Upper lobe of left lung (tissue), 6 donors: ENCODE data around the gene GADD45GIP1. TPM values are rescaled to one million over a fixed set of nuclear protein-coding genes. Genes with fewer than 3 reads are reported as not detected.
"Not testable (repeated sequence)": the region's sequence is repeated elsewhere in the genome, so short reads cannot be mapped to it uniquely, and the experiment has no call there.

Source experiments
- ATAC-seq, 2 donors: fragments of 200-7000 bp; cut with Tn5 transposase; one replicate each; pipeline ENCODE4 v1.9.1; 2022; ENCODE audit warnings: mild to moderate bottlenecking in 2 of 2, moderate library complexity in 2 of 2; ENCODE audit not compliant: low FRiP score in 2 of 2
- DNase-seq, 2 donors: peaks; one replicate each; pipeline ENCODE4 v3.0.0-alpha.2; 2019 to 2020
- H3K27ac ChIP-seq, 4 donors: fragments of 200-600 bp; sonication (generic); one replicate each; pipeline ENCODE4 v1.5.1; 2016 to 2019
- H3K27me3 ChIP-seq, 4 donors: fragments of 200-600 bp; sonication (generic); one replicate each; pipeline ENCODE4 v1.5.1; 2017 to 2019
- H3K36me3 ChIP-seq, 4 donors: fragments of 200-600 bp; sonication (generic); one replicate each; pipeline ENCODE4 v1.5.1; 2016 to 2019
- H3K4me1 ChIP-seq, 4 donors: fragments of 200-600 bp; sonication (generic); one replicate each; pipeline ENCODE4 v1.5.1; 2018 to 2019
- H3K4me3 ChIP-seq, 4 donors: fragments of 200-600 bp; sonication (generic); one replicate each; pipeline ENCODE4 v1.5.1; 2017 to 2019; ENCODE audit warnings: mild to moderate bottlenecking in 2 of 4, moderate library complexity in 1 of 4
- H3K9me3 ChIP-seq, 4 donors: fragments of 200-600 bp; sonication (generic); one replicate each; pipeline ENCODE4 v1.5.1; 2018 to 2019
- CTCF ChIP-seq, 6 experiments: fragments of 450-650 bp in 4 of 6; fragments of 200-600 bp in 2 of 6; sonication (generic) in 2 of 6; IDR thresholded peaks; one replicate each; pipeline ENCODE4 v1.5.1; 2016 to 2019; ENCODE audit warnings: antibody characterized with exemption in 6 of 6
- EP300 ChIP-seq, 4 donors: sonication (generic); formaldehyde crosslinking; IDR thresholded peaks; one replicate each; pipeline ENCODE4 v1.5.1; 2017; ENCODE audit warnings: antibody characterized with exemption in 4 of 4, control low read depth in 2 of 4
- POLR2A ChIP-seq, 4 donors: fragments of 450-650 bp; IDR thresholded peaks; one replicate each; pipeline ENCODE4 v1.5.1; 2016 to 2017; ENCODE audit warnings: antibody characterized with exemption in 4 of 4, mild to moderate bottlenecking in 2 of 4
- POLR2AphosphoS5 ChIP-seq, 2 donors: sonication (generic); formaldehyde crosslinking; IDR thresholded peaks; one replicate each; pipeline ENCODE4 v1.5.1; 2017; ENCODE audit warnings: antibody characterized with exemption in 2 of 2
- WGBS, 2 donors: methylation state at CpG; one replicate each; pipeline ENCODE4 v1.1.5; 2017 to 2018; 5-methylcytosine and 5-hydroxymethylcytosine counted together
- total RNA-seq, 6 donors: library from RNA; depleted of rRNA in 4 of 6; stranded (reverse); fragments of >200 nt in 4 of 6; gene quantifications; one replicate each; pipeline versions ENCODE4 v1.1.0 to v1.2.1, GENCODE V29; 2016 to 2021
- donor health status: DM: no; HTN: no; CAD: no; lungs with moderate emphysema.
- donor health status: DM: no; HTN: yes; CAD: no; lungs with severe emphysema.

Gene GADD45GIP1
- total RNA-seq, 6 donors from 2014 or later = 15.3 to 43.8 (median 26.6) TPM

DNA sequence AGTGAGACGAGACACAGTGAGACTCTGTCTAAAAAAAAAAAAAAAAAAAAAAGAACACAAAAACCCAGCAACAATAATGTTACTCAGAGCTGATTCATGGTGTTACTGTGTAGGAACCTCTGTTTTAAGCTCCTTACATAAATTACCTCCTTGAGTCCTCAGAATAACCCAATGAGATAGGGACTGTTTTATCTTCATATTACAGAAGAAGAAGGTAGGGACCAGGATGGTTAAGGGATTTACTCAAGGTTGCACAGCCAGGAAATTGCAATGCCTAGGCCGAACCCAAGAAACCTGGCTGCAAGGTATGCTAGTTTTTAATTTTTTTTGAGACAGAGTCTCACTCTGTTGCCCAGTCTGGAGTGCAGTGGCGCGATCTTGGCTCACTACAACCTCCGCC is 10.9 kb upstream of the GADD45GIP1 start:
- WGBS, 2 donors = 89 to 94% methylated on average over 5 of the region's 5 CpGs
- H3K27me3 ChIP-seq = no peaks in the 10 kb centered on the region
- ATAC-seq = no peak
- TF ChIP-seq POLR2AphosphoS5 (IDR thresholded peaks at IDR 0.05) (no peak), EP300 (IDR thresholded peaks at IDR 0.05) (no peak), CTCF (IDR thresholded peaks at IDR 0.05) (no peak), POLR2A (IDR thresholded peaks at IDR 0.05) (no peak)
- no peak overlapping the region for H3K4me3 ChIP-seq
- no peaks in the 10 kb centered on the region for H3K9me3 ChIP-seq
- H3K36me3 ChIP-seq = no peaks in the 10 kb centered on the region
- no peak for DNase-seq
- no peak overlapping the region for H3K27ac ChIP-seq
- H3K4me1 ChIP-seq = peaks cover 3 to 11% (median 8%) of the 10 kb centered on the region in 4 donors

DNA sequence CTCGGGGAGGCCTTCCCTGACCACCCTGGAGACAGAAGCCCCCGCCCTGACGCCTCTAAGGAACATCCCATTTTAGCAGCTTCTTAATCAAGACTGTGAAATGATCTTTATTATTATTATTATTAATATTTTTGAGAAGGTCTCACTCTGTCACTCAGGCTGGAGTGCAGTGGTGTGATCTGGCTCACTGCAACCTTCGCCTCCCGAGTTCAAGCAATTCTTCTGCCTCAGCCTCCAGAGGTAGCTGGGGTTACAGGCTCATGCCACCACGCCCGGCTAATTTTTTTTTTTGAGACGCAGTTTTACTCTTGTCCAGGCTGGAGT is 8.8 kb upstream of the GADD45GIP1 start:
- 47 to 49% methylated on average over 8 of the region's 8 CpGs for WGBS, 2 donors
- no peaks in the 10 kb centered on the region for H3K27me3 ChIP-seq
- no peaks in the 10 kb centered on the region for H3K9me3 ChIP-seq
- peak overlapping the region; percentile 17 to 81 (median 64) for H3K27ac ChIP-seq
- ATAC-seq = no peak
- peaks cover 3 to 11% (median 8%) of the 10 kb centered on the region in 4 donors for H3K4me1 ChIP-seq
- no peaks in the 10 kb centered on the region for H3K36me3 ChIP-seq
- H3K4me3 ChIP-seq = peak overlapping the region in 3 of 4 donors; percentile 45 to 59 (median 59)
- DNase-seq = no peak
- TF ChIP-seq POLR2A (IDR thresholded peaks at IDR 0.05) (no peak), EP300 (IDR thresholded peaks at IDR 0.05) (no peak), POLR2AphosphoS5 (IDR thresholded peaks at IDR 0.05) (no peak), CTCF (IDR thresholded peaks at IDR 0.05) (no peak)

DNA sequence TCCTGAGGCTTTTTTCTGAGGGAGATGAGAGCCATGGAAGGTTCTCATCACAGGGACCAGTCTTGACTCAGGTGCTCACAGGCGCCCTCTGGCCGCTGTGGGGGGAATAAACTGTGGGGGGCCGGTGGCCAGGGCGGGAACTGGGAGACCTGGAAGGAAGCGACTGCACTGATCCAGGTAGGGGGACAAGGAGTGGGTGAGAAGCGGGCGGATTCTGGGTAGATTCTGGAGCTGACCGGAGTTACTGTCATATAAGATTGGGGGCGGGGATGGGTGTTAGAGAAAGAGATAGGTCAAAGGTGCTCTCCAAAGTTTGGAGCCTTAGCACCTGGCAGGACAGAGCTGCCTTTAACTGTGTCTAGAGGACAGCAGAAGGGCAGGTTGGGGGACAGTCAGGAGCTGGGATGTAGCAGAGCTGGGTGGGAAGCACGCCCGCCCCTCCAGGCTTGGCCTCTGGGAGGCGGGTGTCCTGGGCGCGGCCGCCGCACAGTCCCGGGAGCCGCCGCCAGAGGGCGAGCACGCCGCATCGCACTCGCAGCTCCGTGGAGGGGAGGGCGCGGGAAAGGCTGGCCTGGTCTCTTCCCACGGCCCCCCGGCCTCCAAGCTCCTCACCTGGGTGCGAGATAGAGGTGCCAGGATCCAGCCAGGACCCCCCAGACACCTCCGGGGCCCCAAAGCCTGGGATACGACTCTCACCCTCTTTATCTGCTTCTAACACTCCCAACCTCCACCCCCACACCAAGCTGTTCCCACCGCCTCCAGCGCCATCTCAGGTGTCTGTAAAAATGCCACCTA is 8.2 kb upstream of the GADD45GIP1 start:
- TF ChIP-seq POLR2AphosphoS5 (IDR thresholded peaks at IDR 0.05) (no peak), CTCF (IDR thresholded peaks at IDR 0.05) (peak; percentile 95 to 99 (median 98)), POLR2A (IDR thresholded peaks at IDR 0.05) (peak in 1 of 4 donors; percentile 29), EP300 (IDR thresholded peaks at IDR 0.05) (no peak)
- peak overlapping the region; percentile 36 to 59 (median 52) for H3K4me3 ChIP-seq
- no peaks in the 10 kb centered on the region for H3K36me3 ChIP-seq
- H3K27me3 ChIP-seq = no peaks in the 10 kb centered on the region
- H3K27ac ChIP-seq = peak overlapping the region; percentile 17 to 81 (median 64)
- peak; percentile 96 to 99 for ATAC-seq
- H3K4me1 ChIP-seq = peaks cover 3 to 11% (median 8%) of the 10 kb centered on the region in 4 donors
- WGBS, 2 donors = 1 to 3% methylated on average over 15 to 33 of the region's 34 CpGs
- H3K9me3 ChIP-seq = no peaks in the 10 kb centered on the region
- DNase-seq = peak; percentile 80 to 98

DNA sequence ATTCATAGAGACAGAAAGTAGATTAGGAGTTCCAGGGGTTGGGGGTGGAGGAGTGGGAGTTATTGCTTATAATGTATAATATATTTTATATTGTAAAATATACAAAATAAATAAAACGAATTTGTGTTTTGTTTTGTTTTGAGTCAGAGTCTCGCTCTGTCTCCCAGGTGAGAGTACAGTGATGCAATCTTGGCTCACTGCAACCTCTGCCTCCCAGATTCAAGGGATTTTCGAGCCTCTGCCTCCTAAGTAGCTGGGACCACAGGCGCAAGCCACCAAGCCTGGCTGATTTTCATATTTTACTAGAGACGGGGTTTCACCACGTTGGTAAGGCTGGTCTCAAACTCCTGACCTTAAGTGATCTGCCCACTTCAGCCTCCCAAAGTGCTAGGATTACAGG is 2.5 kb upstream of the GADD45GIP1 start:
- TF ChIP-seq POLR2AphosphoS5 (IDR thresholded peaks at IDR 0.05) = no peak
- no peak overlapping the region for H3K27ac ChIP-seq
- peaks cover 14 to 28% (median 21%) of the 10 kb centered on the region in 4 donors for H3K4me1 ChIP-seq
- H3K4me3 ChIP-seq = no peak overlapping the region
- no peaks in the 10 kb centered on the region for H3K27me3 ChIP-seq
- ATAC-seq (no peak), DNase-seq (no peak)
- H3K36me3 ChIP-seq = peaks cover 0 to 4% (median under 1%) of the 10 kb centered on the region in 4 donors
- WGBS, 2 donors = 69 to 74% methylated on average over 6 of the region's 6 CpGs
- no peaks in the 10 kb centered on the region for H3K9me3 ChIP-seq

- H3K27me3 ChIP-seq, DNase-seq, H3K9me3 ChIP-seq: not testable (repeated sequence)
- WGBS, 2 donors = 31 to 51% methylated on average over 31 of the region's 31 CpGs
- Histone ChIP-seq H3K27ac (peak overlapping the region; percentile 82 to 93 (median 90)), H3K4me3 (peak overlapping the region; percentile 81 to 96 (median 90)), H3K4me1 (peaks cover 29 to 47% (median 38%) of the 10 kb centered on the region in 4 donors), H3K36me3 (peaks cover 4 to 24% (median 20%) of the 10 kb centered on the region in 4 donors)
- ATAC-seq = peak in 1 of 2 donors; percentile 13
Observed at GRCh38 chr19:12957389-12957952, 448 bp upstream of the GADD45GIP1 start.
